ENCODE measurements around the gene PTPN11. TPM values are rescaled to one million over a fixed set of nuclear protein-coding genes. Genes with fewer than 3 reads are reported as not detected.
"Not testable (repeated sequence)": the region's sequence is repeated elsewhere in the genome, so short reads cannot be mapped to it uniquely, and the experiment has no call there.

The PTPN11 gene
- total and polyA plus RNA-seq, 2 experiments from 2014 or later: 40.9 to 55.8 TPM

GRCh38 chr12:112389228-112389627 is 29.5 kb upstream of the PTPN11 start:
- DNase-seq (ENCODE audit: low read depth in 1 of 2, low spot score in 1 of 2): no peak
- no peaks in the 10 kb centered on the region for H3K9me3 ChIP-seq (ENCODE audit: low read depth)
- no peak for TF ChIP-seq CTCF (IDR thresholded peaks at IDR 0.05; ENCODE audit: low read depth, low read length)
- no peak overlapping the region for H3K27ac ChIP-seq
- H3K36me3 ChIP-seq: no peaks in the 10 kb centered on the region
- no peak overlapping the region for H3K4me3 ChIP-seq
- H3K27me3 ChIP-seq: peaks cover 3% of the 10 kb centered on the region
- no peaks in the 10 kb centered on the region for H3K4me1 ChIP-seq (ENCODE audit: low read depth)

GRCh38 chr12:112389922-112390654 is 28.7 kb upstream of the PTPN11 start:
- H3K36me3 ChIP-seq; DNase-seq (ENCODE audit: low read depth in 1 of 2, low spot score in 1 of 2); H3K27ac ChIP-seq; H3K9me3 ChIP-seq (ENCODE audit: low read depth); H3K4me3 ChIP-seq; H3K4me1 ChIP-seq (ENCODE audit: low read depth); H3K27me3 ChIP-seq: not testable (repeated sequence)

GRCh38 chr12:112393328-112393727 is 25.4 kb upstream of the PTPN11 start:
- peaks cover under 1% of the 10 kb centered on the region for H3K27me3 ChIP-seq
- H3K36me3 ChIP-seq: no peaks in the 10 kb centered on the region
- TF ChIP-seq CTCF (IDR thresholded peaks at IDR 0.05; ENCODE audit: low read depth, low read length): no peak
- no peak overlapping the region for H3K27ac ChIP-seq
- no peak for DNase-seq (ENCODE audit: low read depth in 1 of 2, low spot score in 1 of 2)
- no peak overlapping the region for H3K4me3 ChIP-seq
- no peaks in the 10 kb centered on the region for H3K9me3 ChIP-seq (ENCODE audit: low read depth)
- H3K4me1 ChIP-seq (ENCODE audit: low read depth): no peaks in the 10 kb centered on the region

GRCh38 chr12:112401054-112401453 is 17.7 kb upstream of the PTPN11 start:
- DNase-seq (ENCODE audit: low read depth in 1 of 2, low spot score in 1 of 2): no peak
- Histone ChIP-seq H3K4me3 (no peak overlapping the region), H3K27ac (no peak overlapping the region), H3K4me1 (ENCODE audit: low read depth) (no peaks in the 10 kb centered on the region), H3K27me3 (no peaks in the 10 kb centered on the region), H3K36me3 (peaks cover 17% of the 10 kb centered on the region), H3K9me3 (ENCODE audit: low read depth) (no peaks in the 10 kb centered on the region)
- no peak for TF ChIP-seq CTCF (IDR thresholded peaks at IDR 0.05; ENCODE audit: low read depth, low read length)

GRCh38 chr12:112401903-112402498 is 16.7 kb upstream of the PTPN11 start:
- Histone ChIP-seq H3K36me3 (peaks cover 26% of the 10 kb centered on the region), H3K4me3 (no peak overlapping the region), H3K27ac (no peak overlapping the region), H3K9me3 (ENCODE audit: low read depth) (no peaks in the 10 kb centered on the region), H3K27me3 (no peaks in the 10 kb centered on the region), H3K4me1 (ENCODE audit: low read depth) (no peaks in the 10 kb centered on the region)
- no peak for TF ChIP-seq CTCF (IDR thresholded peaks at IDR 0.05; ENCODE audit: low read depth, low read length)
- no peak for DNase-seq (ENCODE audit: low read depth in 1 of 2, low spot score in 1 of 2)
